RWPE1 (cell line): ENCODE data around the gene IL18BP.

Experiments used
- CTCF ChIA-PET: fragments of 350-600 bp; sonication (Branson Sonifier 250); formaldehyde crosslinking; extraction: SDS; loops from one replicate; lab custom pipeline; 2021; lab: Yijun Ruan, JAX
- POLR2A ChIA-PET: fragments of 400-600 bp; formaldehyde crosslinking; extraction: SDS; loops from one replicate; lab custom pipeline; 2020; ENCODE audit warnings: antibody characterized with exemption; ENCODE audit not compliant: low non-redundant PET; lab: Yijun Ruan, JAX
- DNase-seq: peaks from one replicate; pipeline ENCODE4 v3.0.0; 2012; ENCODE audit warnings: low spot score
- H3K27ac ChIP-seq: fragments of 450-650 bp; 2 replicates; pipeline ENCODE4 v1.5.1; 2017
- TF ChIP-seq, protein P1 (sequence below): fragments of 450-650 bp; conservative IDR thresholded peaks from 2 replicates; pipeline ENCODE4 v1.5.1; 2017; ENCODE audit warnings: low read depth, mild to moderate bottlenecking

The IL18BP gene

DNA sequence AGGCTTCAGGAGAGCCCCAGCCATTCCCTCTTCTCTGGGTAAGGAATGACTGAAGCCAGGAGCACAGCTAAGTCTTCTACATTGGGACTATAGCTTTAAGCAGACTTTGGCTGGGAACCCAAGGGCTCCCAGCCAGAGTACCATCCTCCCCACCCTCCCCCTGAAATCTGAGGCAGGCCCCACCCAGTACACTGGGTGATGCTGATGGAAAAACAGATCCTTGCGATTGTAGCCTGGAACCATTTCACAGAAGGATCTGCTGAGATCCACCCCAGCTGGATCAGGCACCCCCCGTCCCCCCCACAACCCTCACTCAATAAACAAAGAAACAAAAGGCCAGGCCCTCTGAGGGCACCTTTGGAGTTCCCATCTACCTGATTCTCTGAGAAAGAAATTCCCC is 39.8 kb downstream of the IL18BP start:
- TF ChIP-seq, protein P1, sequence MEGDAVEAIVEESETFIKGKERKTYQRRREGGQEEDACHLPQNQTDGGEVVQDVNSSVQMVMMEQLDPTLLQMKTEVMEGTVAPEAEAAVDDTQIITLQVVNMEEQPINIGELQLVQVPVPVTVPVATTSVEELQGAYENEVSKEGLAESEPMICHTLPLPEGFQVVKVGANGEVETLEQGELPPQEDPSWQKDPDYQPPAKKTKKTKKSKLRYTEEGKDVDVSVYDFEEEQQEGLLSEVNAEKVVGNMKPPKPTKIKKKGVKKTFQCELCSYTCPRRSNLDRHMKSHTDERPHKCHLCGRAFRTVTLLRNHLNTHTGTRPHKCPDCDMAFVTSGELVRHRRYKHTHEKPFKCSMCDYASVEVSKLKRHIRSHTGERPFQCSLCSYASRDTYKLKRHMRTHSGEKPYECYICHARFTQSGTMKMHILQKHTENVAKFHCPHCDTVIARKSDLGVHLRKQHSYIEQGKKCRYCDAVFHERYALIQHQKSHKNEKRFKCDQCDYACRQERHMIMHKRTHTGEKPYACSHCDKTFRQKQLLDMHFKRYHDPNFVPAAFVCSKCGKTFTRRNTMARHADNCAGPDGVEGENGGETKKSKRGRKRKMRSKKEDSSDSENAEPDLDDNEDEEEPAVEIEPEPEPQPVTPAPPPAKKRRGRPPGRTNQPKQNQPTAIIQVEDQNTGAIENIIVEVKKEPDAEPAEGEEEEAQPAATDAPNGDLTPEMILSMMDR, result no peak
- H3K27ac ChIP-seq, result peak overlapping the region; percentile 100
- CTCF ChIA-PET, result interaction anchor here (0.6 to 3.7 kb wide), 4 partner anchors 13 to 538 kb away, joined by 3 to 18 read pairs (median 4); no protein-coding TSS in a partner anchor
- POLR2A ChIA-PET, result no interaction called here
- peak; percentile 67 for DNase-seq

DNA sequence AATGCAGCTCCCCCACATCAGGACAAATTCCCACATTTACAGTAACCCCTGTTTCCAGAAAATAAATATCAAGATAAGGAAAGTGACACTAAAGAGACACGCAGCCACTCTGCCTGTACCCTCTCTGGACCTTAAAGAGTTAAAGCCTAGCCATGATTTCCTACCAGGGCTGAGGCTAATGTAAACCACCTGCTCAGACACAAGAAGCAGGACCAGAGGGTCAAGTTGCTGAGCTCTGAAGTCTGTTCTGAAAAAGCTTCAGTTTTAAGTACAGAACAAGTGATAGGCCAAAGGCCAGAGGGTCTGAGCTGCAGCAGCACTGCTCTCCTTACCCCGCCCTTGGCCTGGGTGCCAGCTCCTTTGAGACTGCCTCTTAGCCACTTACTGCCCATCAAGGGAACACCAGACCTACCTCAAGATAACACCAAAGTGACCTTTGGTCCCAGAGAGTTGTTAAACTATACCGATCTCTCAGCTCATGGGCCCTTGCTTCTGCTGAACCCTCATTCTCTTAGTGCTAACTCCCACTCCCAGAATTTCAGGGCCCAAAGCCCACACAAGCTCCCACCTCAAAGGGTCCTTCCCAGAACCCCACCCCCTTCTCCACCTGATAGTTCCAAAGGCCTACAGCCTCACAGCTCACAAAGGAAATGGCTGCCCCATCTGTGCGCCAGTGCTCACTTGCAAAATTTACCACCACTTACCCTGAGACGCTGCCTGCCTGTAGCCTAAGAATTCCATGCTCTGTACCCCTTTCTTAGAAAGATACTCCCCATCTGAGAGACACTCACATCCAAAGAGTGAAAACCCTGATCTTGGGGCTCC is 40.5 kb downstream of the IL18BP start:
- CTCF ChIA-PET, result interaction anchor here (0.6 to 3.7 kb wide), 3 partner anchors 14 to 423 kb away, joined by 4 to 18 read pairs (median 5); no protein-coding TSS in a partner anchor
- peak overlapping the region; percentile 100 for H3K27ac ChIP-seq

DNA sequence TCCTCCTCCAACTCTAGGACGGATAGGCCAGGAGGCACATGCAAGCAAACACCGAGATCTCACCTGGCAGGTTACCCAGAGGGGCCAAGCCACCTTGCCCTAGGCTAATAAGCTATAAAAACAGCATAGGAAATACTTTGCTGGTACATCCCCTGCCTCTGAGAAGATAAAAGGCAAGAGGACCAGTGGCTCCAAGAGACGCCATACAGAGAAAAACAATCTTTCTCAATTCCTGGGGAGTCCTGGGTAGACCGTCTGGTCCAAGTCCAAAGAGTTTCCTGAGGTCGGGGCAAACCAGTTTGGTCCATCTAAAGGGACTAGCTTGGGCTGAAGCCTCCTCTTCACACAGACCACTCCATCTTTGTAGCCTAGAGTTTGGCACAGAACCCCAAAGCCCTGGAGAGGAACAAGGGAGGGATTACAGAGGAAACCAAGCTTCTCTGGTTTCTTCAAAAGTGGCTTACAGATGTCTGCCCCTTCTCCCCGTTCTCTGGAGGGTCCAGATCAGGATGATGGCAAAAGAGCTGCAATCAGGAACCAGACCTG is 41.2 kb downstream of the IL18BP start:
- POLR2A ChIA-PET, result interaction anchor here (0.9 kb wide), 1 partner anchor 27 kb away, joined by 4 read pairs; no protein-coding TSS in a partner anchor
- TF ChIP-seq, protein P1, result no peak

More for the DNA sequence above, 40.5 kb downstream of the IL18BP start:
- TF ChIP-seq, protein P1, result no peak
- POLR2A ChIA-PET, result no interaction called here
- no peak for DNase-seq

DNA sequence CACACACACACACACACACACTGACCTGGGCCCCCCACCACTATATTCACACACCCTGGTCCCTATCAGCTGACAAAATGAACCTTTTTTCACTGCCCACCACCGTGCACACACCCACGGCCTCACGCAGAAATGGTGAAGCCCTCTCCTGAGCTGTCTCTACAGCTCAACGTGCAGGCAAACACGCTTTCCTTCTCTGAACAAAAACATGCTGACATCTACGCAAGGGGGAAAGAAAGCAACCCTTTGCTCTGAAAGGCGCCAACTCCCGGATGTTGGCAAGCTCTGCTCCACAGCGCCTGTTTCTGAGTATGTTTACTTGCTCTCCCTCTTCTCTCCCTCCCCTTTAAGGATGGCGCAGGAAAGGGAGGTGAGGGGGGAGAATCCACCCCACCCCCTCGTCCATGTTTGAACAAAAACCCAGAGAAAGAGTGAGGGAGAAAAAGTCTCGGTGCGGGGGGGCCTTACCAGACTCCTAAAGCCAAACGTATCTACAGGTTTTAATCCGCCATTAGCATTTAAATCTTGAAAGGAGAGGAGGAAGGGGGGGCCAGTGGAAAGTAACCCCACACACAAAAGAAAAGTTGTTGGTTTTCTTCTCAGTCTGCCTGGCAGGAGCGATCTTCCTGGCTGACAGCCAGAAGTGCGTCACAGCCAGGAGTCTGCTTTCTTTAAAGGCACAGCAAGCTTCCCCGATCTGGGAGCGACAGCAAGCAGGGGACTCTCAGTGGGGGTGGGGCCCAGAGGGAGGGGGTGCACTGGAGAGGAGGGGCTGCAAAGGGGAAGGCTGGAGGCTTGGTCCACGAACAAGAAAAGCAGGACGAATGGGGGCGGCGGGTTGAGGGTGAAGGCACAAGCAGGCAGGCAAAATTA is 42.0 kb downstream of the IL18BP start:
- H3K27ac ChIP-seq, result peak overlapping the region; percentile 100
- DNase-seq, result peak; percentile 85
- TF ChIP-seq, protein P1, result no peak
- ChIA-PET POLR2A (interaction anchor here (0.9 kb wide), 1 partner anchor 26 kb away, joined by 4 read pairs; no protein-coding TSS in a partner anchor), CTCF (interaction anchor here (0.5 to 3.7 kb wide), 8 partner anchors 14 to 755 kb away, joined by 3 to 18 read pairs (median 4); partner anchors contain the start of genes LRRC51 and NUMA1)

More for the DNA sequence above, 41.2 kb downstream of the IL18BP start:
- peak overlapping the region; percentile 100 for H3K27ac ChIP-seq
- CTCF ChIA-PET, result interaction anchor here (0.6 to 3.7 kb wide), 4 partner anchors 14 to 603 kb away, joined by 3 to 18 read pairs (median 4); no protein-coding TSS in a partner anchor
- DNase-seq, result no peak

DNA sequence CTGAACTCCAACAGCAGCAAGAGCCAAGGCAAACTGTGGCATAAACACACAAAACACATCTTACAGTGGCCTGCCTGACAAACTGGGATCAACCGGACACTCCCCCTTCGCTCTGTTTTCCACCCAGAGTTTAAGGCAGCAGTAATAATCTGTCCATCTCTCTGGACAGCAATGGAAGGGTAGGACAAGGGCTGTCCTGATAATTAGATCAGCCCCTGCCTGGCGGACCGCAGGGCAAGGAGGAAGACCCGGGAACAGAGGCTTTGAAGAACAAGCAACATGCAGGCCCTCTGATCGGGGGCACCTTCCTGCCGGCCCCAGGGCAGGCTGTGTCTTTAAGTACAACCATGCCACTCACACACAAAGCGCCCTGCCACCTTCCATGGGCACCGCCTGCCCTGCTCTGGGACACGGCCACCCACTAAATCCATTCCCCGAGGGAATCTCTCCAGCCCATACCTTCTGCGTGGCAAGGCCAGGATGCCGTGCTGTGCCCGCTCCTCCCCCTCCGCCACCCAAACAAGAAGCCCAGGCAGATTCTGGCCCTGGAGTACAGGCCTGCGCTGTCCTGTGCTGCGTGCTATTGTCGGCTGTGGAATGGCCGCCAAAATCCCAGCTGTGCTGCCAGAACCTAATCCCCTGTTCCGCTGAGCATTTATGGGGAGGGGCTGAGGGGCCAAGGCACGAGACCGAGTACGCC is 42.8 kb downstream of the IL18BP start:
- peak; percentile 57 for DNase-seq
- ChIA-PET POLR2A (no interaction called here), CTCF (interaction anchor here (0.5 to 3.7 kb wide), 4 partner anchors 16 to 532 kb away, joined by 3 to 18 read pairs (median 4); partner anchors contain the start of genes LRRC51 and NUMA1)
- peak overlapping the region; percentile 100 for H3K27ac ChIP-seq
- TF ChIP-seq, protein P1, result no peak
